Measurements from ENCODE around the gene ARHGAP9.

DNA sequence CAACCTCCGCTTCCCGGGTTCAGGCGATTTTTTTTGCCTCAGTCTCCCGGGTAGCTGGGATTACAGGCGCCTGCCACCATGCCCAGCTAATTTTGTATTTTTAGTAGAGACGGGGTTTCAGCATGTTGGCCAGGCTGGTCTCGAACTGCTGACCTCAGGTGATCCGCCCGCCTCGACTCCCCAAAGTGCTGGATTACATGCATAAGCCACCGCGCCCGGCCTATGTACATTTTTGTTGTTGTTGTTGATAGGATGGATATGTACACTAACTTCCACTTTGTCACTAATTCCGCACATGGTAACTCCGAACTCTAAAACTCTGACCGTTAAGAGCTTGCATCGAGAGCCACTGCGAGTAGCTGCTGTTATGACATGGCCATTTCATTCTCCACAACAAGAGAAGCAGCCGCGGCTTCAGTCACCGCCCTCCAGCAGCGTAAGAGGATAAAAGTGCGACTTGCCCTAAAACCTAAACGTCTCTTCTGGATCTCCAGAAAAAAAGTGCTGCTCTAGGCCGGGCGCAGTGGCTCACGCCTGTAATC is 7.5 kb upstream of the ARHGAP9 start:
- TF ChIP-seq POLR2AphosphoS5 (IDR thresholded peaks at IDR 0.05): no peak
- TF ChIP-seq, protein P1, sequence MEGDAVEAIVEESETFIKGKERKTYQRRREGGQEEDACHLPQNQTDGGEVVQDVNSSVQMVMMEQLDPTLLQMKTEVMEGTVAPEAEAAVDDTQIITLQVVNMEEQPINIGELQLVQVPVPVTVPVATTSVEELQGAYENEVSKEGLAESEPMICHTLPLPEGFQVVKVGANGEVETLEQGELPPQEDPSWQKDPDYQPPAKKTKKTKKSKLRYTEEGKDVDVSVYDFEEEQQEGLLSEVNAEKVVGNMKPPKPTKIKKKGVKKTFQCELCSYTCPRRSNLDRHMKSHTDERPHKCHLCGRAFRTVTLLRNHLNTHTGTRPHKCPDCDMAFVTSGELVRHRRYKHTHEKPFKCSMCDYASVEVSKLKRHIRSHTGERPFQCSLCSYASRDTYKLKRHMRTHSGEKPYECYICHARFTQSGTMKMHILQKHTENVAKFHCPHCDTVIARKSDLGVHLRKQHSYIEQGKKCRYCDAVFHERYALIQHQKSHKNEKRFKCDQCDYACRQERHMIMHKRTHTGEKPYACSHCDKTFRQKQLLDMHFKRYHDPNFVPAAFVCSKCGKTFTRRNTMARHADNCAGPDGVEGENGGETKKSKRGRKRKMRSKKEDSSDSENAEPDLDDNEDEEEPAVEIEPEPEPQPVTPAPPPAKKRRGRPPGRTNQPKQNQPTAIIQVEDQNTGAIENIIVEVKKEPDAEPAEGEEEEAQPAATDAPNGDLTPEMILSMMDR (IDR thresholded peaks at IDR 0.05 in 8 of 11, conservative IDR thresholded peaks at IDR 0.05 in 3 of 11): no peak
